Esophagus muscularis mucosa (tissue), 3 donors: ENCODE results near the gene STK24.

Source experiments
- CTCF ChIP-seq, 3 experiments: fragments of 200-600 bp in 2 of 3; fragments of 450-650 bp in 1 of 3; sonication (generic) in 2 of 3; IDR thresholded peaks; one replicate each; pipeline ENCODE4 v1.5.1; 2017 to 2019; ENCODE audit warnings: antibody characterized with exemption in 3 of 3, mild to moderate bottlenecking in 2 of 3, moderate library complexity in 1 of 3
- POLR2A ChIP-seq: fragments of 450-650 bp; IDR thresholded peaks from one replicate; pipeline ENCODE4 v1.6.1; 2017; ENCODE audit warnings: antibody characterized with exemption, moderate library complexity, mild to moderate bottlenecking, low read depth

GRCh38 chr13:98542568-98543377 lies 34.1 kb downstream of the STK24 start:
- TF ChIP-seq CTCF (IDR thresholded peaks at IDR 0.05) (no peak), POLR2A (no peak)
